ENCODE measurements around the gene ZNF608. TPM values are rescaled to one million over a fixed set of nuclear protein-coding genes. Genes with fewer than 3 reads are reported as not detected.

The ZNF608 gene
- total and polyA plus RNA-seq, 2 donors (not counting 3 experiments of a cell fraction or from before 2014, with no cell fraction given), result 16.2 to 33.6 TPM

GRCh38 chr5:124729720-124730359 is 16.6 kb downstream of the ZNF608 start:
- dilution Hi-C loops (cut with MboI; ENCODE audit: extremely low pct_ligation_motif_present, low sequenced_read_pairs), result no loop called here
- Histone ChIP-seq H3K4me2 (ENCODE audit: insufficient read depth, low read length) (no peak overlapping the region), H3K27ac (ENCODE audit: insufficient read depth, low read depth, low read length) (no peak overlapping the region), H3K36me3 (ENCODE audit: control insufficient read depth in 2 of 2, extremely low read depth in 1 of 2, insufficient read depth in 2 of 2, low read length in 2 of 2) (no peaks in the 10 kb centered on the region), H3K9ac (replicated peaks; ENCODE audit: extremely low read depth, insufficient read depth, low read length) (no peak overlapping the region), H3K27me3 (ENCODE audit: control insufficient read depth in 2 of 2, insufficient read depth in 2 of 2, low read length in 2 of 2) (no peaks in the 10 kb centered on the region), H3K9me1 (replicated peaks; ENCODE audit: control insufficient read depth, extremely low read depth, insufficient read depth, low read length) (no peaks in the 10 kb centered on the region), H4K20me1 (replicated peaks; ENCODE audit: control insufficient read depth, extremely low read depth, insufficient read depth, low read length) (peaks cover 2% of the 10 kb centered on the region), H3K4me3 (replicated peaks in 1 of 3; ENCODE audit: insufficient read depth in 1 of 3, low read depth in 1 of 3, low read length in 3 of 3) (no peak overlapping the region), H3K9me3 (replicated peaks; ENCODE audit: control insufficient read depth, insufficient read depth, low read length) (no peaks in the 10 kb centered on the region), H3K4me1 (ENCODE audit: control insufficient read depth, extremely low read depth, insufficient read depth, low read length) (no peaks in the 10 kb centered on the region), H3K79me2 (ENCODE audit: control insufficient read depth, insufficient read depth, low read length) (peaks cover 10% of the 10 kb centered on the region), H2AFZ (ENCODE audit: low read depth, low read length) (no peak overlapping the region)
- intact Hi-C loops (cut with micrococcal nuclease), result no loop called here
- no TSS peak for BruUV-seq (replicated peaks)
- TF ChIP-seq POLR2A (IDR thresholded peaks at IDR 0.05; ENCODE audit: low read depth, low read length), result no peak
- TF ChIP-seq FOS (IDR thresholded peaks at IDR 0.05; ENCODE audit: borderline replicate concordance, insufficient read depth, low read length), result no peak
- no peak for TF ChIP-seq CTCF (IDR thresholded peaks at IDR 0.05; ENCODE audit: extremely low read depth in 1 of 2, insufficient read depth in 1 of 2, low read depth in 1 of 2, low read length in 2 of 2)
- no peak for TF ChIP-seq MYC (IDR thresholded peaks at IDR 0.05; ENCODE audit: low read depth, low read length)
- TF ChIP-seq POLR2AphosphoS5 (IDR thresholded peaks at IDR 0.05; ENCODE audit: insufficient read depth, low read depth, low read length), result no peak
- no peak for TF ChIP-seq JUN (IDR thresholded peaks at IDR 0.05; ENCODE audit: borderline replicate concordance, insufficient read depth, insufficient read length, low read depth)
- ChIA-PET CTCF (interaction anchor here (1.3 kb wide), 1 partner anchor 26 kb away, joined by 3 read pairs; no protein-coding TSS in a partner anchor), POLR2A (no interaction called here)
- no peak for DNase-seq (ENCODE audit: low read depth, low spot score)
- no peak for FAIRE-seq
